ENCODE measurements around the gene CELA3B.

The CELA3B gene

GRCh38 chr1:21935393-21935804 is 41.4 kb upstream of the CELA3B start:
- no peak for DNase-seq (ENCODE audit: low spot score)
- TF ChIP-seq CTCF (IDR thresholded peaks at IDR 0.05; ENCODE audit: extremely low read depth, missing control alignments) = no peak

GRCh38 chr1:21935891-21936365 is 40.9 kb upstream of the CELA3B start:
- DNase-seq (ENCODE audit: low spot score) = no peak
- TF ChIP-seq CTCF (IDR thresholded peaks at IDR 0.05; ENCODE audit: extremely low read depth, missing control alignments) = no peak

GRCh38 chr1:21936366-21937031 is 40.3 kb upstream of the CELA3B start:
- no peak for DNase-seq (ENCODE audit: low spot score)
- TF ChIP-seq CTCF (IDR thresholded peaks at IDR 0.05; ENCODE audit: extremely low read depth, missing control alignments) = no peak

- DNase-seq (ENCODE audit: low spot score) = no peak
- no peak for TF ChIP-seq CTCF (IDR thresholded peaks at IDR 0.05; ENCODE audit: extremely low read depth, missing control alignments)
These were observed 39.8 kb upstream of the CELA3B start, which contains the start of gene HSPG2 for GRCh38 chr1:21937034-21937371. TSS of gene HSPG2 (minus strand) at chr1:21937310. CDS start at chr1:21937217, 93 bp downstream.

GRCh38 chr1:21937372-21938121 is 39.3 kb upstream of the CELA3B start:
- TF ChIP-seq CTCF (IDR thresholded peaks at IDR 0.05; ENCODE audit: extremely low read depth, missing control alignments) = no peak
- peak; percentile 96 for DNase-seq (ENCODE audit: low spot score)

- DNase-seq (ENCODE audit: low spot score) = no peak
- no peak for TF ChIP-seq CTCF (IDR thresholded peaks at IDR 0.05; ENCODE audit: extremely low read depth, missing control alignments)
These were observed 37.9 kb upstream of the CELA3B start for GRCh38 chr1:21938732-21939538.

All from GM20000 (cell line).